Mammary epithelial cell (primary cell): ENCODE measurements around the gene TSPAN15.

Source experiments
- EZH2 ChIP-seq: IDR thresholded peaks from 2 replicates; pipeline ENCODE4 v1.6.1; 2012; ENCODE audit warnings: low read length, inconsistent platforms, borderline replicate concordance
- TF ChIP-seq, protein P1 (sequence below), 2 donors: IDR thresholded peaks in 1 of 2; conservative IDR thresholded peaks in 1 of 2; 2 replicates each; pipeline ENCODE4 v1.5.1; 2011 to 2012; ENCODE audit warnings: inconsistent platforms in 2 of 2, low read length in 2 of 2, mild to moderate bottlenecking in 2 of 2, control low read depth in 1 of 2, low read depth in 1 of 2; ENCODE audit not compliant: insufficient read depth in 1 of 2; ENCODE audit errors: extremely low read depth in 1 of 2

DNA sequence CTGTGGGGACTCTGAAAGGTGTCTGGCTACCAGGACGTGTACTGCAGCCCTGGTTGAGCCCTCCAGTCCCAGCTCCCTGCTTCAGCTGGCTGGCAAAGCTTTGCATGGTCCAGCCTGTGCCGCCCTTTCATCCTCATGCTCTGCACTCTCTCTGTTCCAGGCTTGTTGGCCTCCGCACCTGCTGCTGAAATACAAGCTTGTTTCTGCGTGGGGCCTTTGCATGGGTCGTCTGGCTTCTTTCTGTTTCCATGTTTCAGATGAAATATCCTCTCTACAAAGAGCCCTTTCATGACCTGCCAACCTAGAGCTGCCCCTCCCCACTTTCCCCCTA lies 45.9 kb downstream of the TSPAN15 start:
- TF ChIP-seq, protein P1, sequence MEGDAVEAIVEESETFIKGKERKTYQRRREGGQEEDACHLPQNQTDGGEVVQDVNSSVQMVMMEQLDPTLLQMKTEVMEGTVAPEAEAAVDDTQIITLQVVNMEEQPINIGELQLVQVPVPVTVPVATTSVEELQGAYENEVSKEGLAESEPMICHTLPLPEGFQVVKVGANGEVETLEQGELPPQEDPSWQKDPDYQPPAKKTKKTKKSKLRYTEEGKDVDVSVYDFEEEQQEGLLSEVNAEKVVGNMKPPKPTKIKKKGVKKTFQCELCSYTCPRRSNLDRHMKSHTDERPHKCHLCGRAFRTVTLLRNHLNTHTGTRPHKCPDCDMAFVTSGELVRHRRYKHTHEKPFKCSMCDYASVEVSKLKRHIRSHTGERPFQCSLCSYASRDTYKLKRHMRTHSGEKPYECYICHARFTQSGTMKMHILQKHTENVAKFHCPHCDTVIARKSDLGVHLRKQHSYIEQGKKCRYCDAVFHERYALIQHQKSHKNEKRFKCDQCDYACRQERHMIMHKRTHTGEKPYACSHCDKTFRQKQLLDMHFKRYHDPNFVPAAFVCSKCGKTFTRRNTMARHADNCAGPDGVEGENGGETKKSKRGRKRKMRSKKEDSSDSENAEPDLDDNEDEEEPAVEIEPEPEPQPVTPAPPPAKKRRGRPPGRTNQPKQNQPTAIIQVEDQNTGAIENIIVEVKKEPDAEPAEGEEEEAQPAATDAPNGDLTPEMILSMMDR (conservative IDR thresholded peaks at IDR 0.05 in 1 of 2, IDR thresholded peaks at IDR 0.05 in 1 of 2; ENCODE audit: extremely low read depth in 1 of 2, insufficient read depth in 1 of 2, low read depth in 1 of 2, low read length in 2 of 2), result no peak
- TF ChIP-seq EZH2, result no peak
